ENCODE results near the gene ZNF503. TPM values are rescaled to one million over a fixed set of nuclear protein-coding genes. Genes with fewer than 3 reads are reported as not detected.
A peak's percentile ranks its signal among the peaks of the same experiment; 100 is the strongest.

Gene ZNF503, protein sequence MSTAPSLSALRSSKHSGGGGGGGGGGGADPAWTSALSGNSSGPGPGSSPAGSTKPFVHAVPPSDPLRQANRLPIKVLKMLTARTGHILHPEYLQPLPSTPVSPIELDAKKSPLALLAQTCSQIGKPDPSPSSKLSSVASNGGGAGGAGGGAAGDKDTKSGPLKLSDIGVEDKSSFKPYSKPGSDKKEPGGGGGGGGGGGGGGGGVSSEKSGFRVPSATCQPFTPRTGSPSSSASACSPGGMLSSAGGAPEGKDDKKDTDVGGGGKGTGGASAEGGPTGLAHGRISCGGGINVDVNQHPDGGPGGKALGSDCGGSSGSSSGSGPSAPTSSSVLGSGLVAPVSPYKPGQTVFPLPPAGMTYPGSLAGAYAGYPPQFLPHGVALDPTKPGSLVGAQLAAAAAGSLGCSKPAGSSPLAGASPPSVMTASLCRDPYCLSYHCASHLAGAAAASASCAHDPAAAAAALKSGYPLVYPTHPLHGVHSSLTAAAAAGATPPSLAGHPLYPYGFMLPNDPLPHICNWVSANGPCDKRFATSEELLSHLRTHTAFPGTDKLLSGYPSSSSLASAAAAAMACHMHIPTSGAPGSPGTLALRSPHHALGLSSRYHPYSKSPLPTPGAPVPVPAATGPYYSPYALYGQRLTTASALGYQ
- total RNA-seq (1 to 10 TPM; 2.3 to 5.7 (median 4.7) TPM), polyA plus RNA-seq (1 to 10 TPM; 1.1 to 2.0 (median 1.7) TPM)
- long read RNA-seq, donor 1, partial matches to known transcripts: 0 of 3 reads
- long read RNA-seq, donor 1, other reads (novel, unspliced or antisense): 2 of 3 reads
- long read RNA-seq, donor 2, partial matches to known transcripts: 0 of 3 reads
- long read RNA-seq, donor 2, other reads (novel, unspliced or antisense): 2 of 3 reads

DNA sequence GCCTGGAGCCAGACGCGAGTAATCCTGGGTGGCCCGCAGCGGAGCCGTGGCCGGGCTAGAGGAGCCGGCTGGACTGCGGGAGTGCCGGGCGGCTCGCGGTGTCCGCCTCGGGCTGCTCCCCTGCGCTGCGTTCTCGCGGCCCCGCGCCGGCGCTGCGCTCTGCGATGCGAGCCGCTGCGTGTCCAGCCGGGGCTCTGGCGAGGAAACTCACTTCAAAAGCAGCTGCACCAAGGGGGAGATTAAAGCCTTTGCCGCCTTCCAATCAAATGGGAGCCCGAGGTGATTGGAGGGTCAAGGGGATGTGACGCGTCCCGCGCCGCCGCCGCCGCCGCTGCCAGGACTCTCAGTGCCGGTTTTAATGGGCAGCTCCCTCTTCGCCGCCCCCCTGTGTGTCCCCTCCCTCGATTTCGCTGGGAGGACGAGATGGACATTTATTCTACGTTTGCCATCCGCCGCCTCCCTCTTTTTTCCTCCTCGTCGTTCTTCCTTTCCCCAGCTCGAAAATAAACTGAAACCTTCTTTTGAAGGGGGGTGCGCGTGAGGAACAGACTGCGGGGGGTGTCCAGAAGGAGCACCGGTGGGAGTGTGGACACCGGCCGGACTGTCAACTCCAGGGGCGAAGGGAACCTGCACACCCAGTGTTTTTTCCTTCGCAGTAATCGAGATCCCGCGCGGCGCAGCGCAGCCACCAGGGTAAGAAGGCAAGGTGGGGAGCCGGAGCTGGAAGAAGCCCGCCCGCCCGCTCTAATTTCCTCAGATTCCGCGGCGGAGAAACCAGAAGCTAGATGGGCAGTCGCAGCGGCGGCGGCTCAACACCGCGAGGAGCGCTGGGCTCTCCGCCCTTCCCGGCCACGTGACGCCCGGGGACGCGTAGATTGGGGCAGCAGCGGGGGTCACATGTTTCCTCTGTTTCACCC, at the start of gene ZNF503:
ZNF503 (minus strand) TSS at position 196 of the 917 bp plus-strand sequence. CDS start 345 bp downstream, outside the sequence.
- Histone ChIP-seq H3K4me3 (peak within 1 kb of the TSS; percentile 90), H3K4me1 (peaks cover 11% of the 10 kb centered on the region), H3K9me3 (no peaks in the 10 kb centered on the region), H3K27me3 (ENCODE audit: insufficient read depth in 3 of 3, low read length in 2 of 3) (peaks cover 4 to 74% (median 5%) of the 10 kb centered on the region in 3 donors), H3K36me3 (ENCODE audit: insufficient read depth in 1 of 2, low read depth in 1 of 2) (no peaks in the 10 kb centered on the region), H3K27ac (peak within 1 kb of the TSS; percentile 87)
- intact Hi-C loops (cut with DNase I): loop anchor here (2.0 to 10.0 kb wide), 8 partner anchors 105 to 1143 kb away; no protein-coding TSS in a partner anchor
- 0% methylated on average over 49 to 88 of the region's 88 CpGs for WGBS, 3 donors
- peak; percentile 97 for DNase-seq
- TF ChIP-seq, protein P1, sequence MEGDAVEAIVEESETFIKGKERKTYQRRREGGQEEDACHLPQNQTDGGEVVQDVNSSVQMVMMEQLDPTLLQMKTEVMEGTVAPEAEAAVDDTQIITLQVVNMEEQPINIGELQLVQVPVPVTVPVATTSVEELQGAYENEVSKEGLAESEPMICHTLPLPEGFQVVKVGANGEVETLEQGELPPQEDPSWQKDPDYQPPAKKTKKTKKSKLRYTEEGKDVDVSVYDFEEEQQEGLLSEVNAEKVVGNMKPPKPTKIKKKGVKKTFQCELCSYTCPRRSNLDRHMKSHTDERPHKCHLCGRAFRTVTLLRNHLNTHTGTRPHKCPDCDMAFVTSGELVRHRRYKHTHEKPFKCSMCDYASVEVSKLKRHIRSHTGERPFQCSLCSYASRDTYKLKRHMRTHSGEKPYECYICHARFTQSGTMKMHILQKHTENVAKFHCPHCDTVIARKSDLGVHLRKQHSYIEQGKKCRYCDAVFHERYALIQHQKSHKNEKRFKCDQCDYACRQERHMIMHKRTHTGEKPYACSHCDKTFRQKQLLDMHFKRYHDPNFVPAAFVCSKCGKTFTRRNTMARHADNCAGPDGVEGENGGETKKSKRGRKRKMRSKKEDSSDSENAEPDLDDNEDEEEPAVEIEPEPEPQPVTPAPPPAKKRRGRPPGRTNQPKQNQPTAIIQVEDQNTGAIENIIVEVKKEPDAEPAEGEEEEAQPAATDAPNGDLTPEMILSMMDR (IDR thresholded peaks at IDR 0.05): no peak
- ATAC-seq: peak; percentile 82 to 86 (median 85)

DNA sequence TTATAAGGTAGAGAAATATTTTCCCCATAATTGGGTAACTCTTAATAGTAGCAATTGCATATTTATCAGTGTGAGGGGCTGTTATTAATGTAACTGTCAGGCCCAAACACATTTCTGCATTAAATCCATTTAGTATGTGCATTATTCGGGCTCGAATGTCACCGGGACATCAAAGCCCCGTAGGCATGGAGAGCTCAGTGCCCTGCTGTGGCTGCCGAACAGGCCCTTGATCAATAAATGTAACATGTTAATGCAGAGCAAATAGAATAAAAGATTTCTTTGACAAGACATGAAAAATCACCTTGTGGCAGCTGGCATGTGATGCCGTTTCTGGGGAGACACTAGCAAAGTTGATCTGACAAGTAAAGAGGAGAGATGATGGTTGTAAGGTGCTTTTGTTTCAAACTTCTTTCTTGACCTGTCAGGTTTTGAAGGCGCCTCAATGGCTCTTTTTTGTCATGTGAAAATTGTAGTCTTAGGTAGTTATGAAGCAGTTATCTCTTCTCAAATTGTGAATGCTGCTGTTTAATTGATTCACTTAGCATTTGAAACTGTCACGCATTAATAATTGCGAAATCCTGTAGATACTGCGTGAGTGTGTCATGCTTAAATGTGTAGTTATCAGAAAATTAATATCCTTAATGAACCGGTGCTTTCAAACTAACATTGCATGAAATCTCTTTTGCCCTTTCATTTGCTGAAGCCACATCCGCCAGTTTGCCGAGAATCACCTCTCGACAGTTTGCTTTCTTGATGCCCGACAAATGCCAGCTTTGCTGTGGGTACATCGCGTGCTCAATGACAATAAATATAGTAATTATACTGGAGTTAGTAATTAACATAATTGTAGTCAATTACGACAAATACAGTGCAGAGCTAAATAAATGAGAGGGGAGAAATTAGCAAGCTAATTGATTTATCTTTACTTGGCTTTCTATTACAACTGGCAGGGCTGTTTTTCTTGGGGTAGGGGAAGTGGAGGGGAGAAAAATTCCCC, 49.4 kb upstream of the ZNF503 start:
- WGBS, 3 donors: 70 to 75% (median 71%) methylated on average over 18 of the region's 18 CpGs
- peaks cover 8% of the 10 kb centered on the region for H3K9me3 ChIP-seq
- no peaks in the 10 kb centered on the region for H3K36me3 ChIP-seq (ENCODE audit: insufficient read depth in 1 of 2, low read depth in 1 of 2)
- H3K4me3 ChIP-seq: no peak overlapping the region
- H3K4me1 ChIP-seq: no peaks in the 10 kb centered on the region
- peaks cover 0 to 12% (median 4%) of the 10 kb centered on the region in 3 donors for H3K27me3 ChIP-seq (ENCODE audit: insufficient read depth in 3 of 3, low read length in 2 of 3)
- TF ChIP-seq, protein P1 (IDR thresholded peaks at IDR 0.05): no peak
- intact Hi-C loops (cut with DNase I): no loop called here
- H3K27ac ChIP-seq: no peak overlapping the region
- no peak for ATAC-seq
- no peak for DNase-seq

DNA sequence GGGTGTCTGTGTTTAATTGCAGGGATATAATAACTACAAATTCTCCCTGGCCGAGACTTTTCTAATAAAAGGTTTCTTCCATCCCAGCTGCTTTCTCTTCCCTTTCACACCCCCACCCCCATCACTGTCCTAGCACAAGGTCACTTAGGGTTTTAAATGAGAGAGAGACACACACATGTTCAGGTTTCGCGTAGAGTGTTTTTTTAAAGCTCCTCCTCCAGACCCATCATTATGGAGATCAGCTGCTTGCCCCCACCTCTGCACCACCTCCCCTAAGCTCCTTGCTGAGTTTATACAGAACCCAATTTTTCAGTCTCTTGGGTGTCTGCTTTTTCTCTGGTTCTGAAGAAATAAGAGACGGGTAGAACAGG, 48.5 kb upstream of the ZNF503 start:
- 26 to 52% (median 33%) methylated on average over 4 of the region's 4 CpGs for WGBS, 3 donors
- Histone ChIP-seq H3K9me3 (peaks cover 8% of the 10 kb centered on the region), H3K27me3 (ENCODE audit: insufficient read depth in 3 of 3, low read length in 2 of 3) (peaks cover 0 to 12% (median 4%) of the 10 kb centered on the region in 3 donors), H3K4me1 (no peaks in the 10 kb centered on the region), H3K27ac (no peak overlapping the region), H3K4me3 (no peak overlapping the region), H3K36me3 (ENCODE audit: insufficient read depth in 1 of 2, low read depth in 1 of 2) (no peaks in the 10 kb centered on the region)
- TF ChIP-seq, protein P1 (IDR thresholded peaks at IDR 0.05): no peak
- DNase-seq: no peak
- no peak for ATAC-seq
- intact Hi-C loops (cut with DNase I): no loop called here

All from psoas muscle (tissue), 8 donors.